Activated CD8-positive, alpha-beta memory T cell treated with anti-CD3 and anti-CD28 coated beads, Interleukin-2, amount 50 U/mL, for 1 hour (primary cell): ENCODE measurements around the gene CAPN10.
"Not testable (repeated sequence)": the region's sequence is repeated elsewhere in the genome, so short reads cannot be mapped to it uniquely, and the experiment has no call there.

Experiments
- DNase-seq: peaks from one replicate; pipeline ENCODE4 v3.0.0-alpha.2; 2020; ENCODE audit errors: extremely low read depth

The CAPN10 gene, protein sequence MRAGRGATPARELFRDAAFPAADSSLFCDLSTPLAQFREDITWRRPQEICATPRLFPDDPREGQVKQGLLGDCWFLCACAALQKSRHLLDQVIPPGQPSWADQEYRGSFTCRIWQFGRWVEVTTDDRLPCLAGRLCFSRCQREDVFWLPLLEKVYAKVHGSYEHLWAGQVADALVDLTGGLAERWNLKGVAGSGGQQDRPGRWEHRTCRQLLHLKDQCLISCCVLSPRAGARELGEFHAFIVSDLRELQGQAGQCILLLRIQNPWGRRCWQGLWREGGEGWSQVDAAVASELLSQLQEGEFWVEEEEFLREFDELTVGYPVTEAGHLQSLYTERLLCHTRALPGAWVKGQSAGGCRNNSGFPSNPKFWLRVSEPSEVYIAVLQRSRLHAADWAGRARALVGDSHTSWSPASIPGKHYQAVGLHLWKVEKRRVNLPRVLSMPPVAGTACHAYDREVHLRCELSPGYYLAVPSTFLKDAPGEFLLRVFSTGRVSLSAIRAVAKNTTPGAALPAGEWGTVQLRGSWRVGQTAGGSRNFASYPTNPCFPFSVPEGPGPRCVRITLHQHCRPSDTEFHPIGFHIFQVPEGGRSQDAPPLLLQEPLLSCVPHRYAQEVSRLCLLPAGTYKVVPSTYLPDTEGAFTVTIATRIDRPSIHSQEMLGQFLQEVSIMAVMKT

DNA sequence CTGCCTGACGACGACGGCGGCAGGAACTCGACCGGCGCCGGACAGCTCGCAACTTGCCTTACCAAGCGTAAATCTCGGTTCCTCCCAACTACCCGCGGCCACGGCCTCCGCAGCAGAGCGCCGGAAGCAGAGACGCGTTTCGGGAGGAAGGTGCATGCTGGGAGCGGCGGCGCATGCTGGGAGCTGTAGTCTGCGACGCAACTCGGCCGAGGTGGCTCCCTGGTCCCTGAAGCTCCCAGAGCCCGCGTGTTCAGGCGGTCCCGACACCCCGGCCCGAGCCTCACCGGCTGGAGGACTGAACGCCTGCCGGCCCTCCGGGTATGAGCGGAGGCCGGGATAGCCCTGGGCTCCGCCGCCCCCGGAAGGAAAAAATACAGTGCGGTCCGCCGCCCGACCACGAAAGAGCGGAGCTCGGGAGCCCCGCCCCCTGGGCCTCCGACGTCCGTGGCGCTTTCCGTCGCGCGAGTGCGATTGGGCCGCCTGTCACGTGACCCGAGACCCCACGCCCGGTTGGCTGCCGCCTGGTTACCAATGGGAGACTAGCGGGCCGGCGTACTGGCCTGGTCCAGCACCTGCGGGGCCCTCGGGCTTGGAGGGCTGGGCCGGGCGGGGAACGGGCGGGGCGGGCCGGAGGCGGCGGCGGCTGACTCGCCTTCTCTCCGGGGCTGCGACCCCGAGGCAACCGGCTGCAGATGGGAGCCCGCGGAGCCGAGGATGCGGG lies at the start of gene CAPN10:
CAPN10 (plus strand) TSS at position 537 of the 721 bp plus-strand sequence; CDS start at position 715, 178 bp downstream.
- peak; percentile 88 for DNase-seq

DNA sequence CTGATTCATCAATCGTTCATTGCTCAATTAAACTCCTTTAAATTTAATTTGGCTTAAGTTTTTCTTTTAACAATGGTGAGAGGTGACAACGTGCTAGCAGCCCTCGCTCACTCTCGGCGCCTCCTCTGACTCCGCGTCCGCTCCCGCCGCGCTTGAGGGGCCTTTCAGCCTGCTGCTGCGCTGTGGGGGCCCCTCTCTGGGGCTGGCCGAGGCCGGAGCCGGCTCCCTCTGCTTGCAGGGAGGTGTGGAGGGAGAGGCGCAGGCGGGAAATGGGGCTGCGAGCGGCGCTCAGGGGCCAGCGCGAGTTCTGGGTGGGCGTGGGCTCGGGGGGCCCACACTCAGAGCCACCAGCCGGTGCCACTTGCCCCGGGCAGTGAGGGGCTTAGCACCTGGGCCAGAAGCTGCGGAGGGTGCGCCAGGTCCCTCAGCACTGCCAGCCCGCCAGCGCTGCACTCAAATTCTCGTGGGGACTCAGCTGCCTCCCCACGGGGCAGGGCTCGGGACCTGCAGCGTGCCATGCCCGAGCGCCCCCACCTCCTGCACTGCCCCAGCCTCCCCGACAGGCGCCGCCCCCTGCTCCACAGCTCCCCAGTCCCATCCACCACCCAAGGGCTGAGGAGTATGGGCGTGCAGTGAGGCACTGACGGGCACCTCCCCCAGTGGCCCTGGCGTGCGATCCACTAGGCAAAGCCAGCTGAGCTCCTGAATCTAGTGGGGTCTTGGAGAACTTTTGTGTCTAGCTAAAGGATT lies 48.3 kb upstream of the CAPN10 start:
- no peak for DNase-seq

DNA sequence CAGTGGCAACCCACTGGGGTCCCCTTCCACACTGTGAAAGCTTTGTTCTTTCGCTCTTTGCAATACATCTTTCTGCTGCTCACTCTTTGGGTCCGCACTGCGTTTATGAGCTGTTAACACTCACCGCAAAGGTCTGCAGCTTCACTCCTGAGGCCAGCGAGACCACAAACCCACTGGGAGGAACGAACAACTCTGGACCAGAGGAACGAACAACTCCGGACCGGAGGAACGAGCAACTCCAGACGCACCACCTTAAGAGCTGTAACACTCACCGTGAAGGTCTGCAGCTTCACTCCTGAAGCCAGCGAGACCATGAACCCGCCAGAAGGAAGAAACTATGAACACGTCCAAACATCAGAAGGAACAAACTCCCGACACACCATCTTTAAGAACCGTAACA lies 47.4 kb upstream of the CAPN10 start:
- not testable (repeated sequence) for DNase-seq

DNA sequence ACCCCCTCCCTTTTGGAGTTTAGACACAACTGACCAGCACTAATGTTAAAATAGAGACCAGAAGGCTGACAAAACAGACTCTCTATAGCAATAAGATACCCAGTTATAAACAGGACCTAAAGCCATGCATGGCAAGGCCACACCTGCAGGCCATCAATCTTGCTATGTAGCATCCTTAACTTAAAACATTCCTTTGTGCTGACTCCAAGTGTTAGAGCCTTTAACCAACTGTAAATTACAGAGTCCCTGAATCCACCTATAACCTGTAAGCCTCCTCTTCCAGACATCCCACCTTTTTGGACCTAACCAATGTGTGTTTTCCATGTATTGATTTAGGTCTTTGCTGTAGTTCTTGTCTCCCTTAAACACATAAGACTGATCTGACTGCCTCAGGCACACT lies 46.6 kb upstream of the CAPN10 start:
- DNase-seq = no peak

DNA sequence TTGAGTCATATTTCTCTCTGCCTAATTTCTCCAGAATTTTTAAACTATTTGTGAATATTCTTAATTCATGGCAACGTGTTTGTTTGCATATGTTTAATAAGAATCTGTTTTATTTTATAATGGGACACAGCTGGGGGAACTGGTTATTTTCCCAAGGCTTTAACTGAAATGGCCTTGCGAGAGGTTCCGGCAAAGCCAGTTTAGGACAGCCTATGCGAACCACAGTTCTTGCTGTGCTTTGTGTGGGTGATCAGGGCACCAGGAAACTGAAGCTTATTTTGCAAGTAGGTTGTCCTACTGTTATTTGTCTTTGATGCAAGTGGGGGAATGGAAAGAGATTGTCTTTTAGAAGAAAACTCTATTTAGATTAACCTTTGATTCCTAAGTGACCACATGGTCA lies 35.2 kb upstream of the CAPN10 start:
- DNase-seq = no peak

DNA sequence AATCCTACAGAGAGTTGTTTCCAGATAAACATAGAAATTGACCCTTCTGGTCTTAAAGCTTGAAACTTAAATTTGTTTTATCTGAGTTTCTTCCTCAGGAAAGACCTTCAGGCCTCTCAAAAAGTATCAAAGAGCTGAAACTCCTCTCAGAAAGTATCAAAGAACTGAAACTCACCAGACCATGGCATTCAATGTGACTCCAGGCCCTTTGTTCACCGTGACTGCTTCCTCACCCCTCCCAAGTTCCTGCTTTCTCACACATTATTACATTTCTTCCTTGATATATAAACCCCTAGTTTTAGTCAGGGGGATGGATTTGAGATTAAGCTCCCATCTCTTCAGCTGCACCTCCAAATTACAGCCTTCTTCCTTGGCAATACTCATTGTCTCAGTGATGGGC lies 34.7 kb upstream of the CAPN10 start:
- DNase-seq = no peak

DNA sequence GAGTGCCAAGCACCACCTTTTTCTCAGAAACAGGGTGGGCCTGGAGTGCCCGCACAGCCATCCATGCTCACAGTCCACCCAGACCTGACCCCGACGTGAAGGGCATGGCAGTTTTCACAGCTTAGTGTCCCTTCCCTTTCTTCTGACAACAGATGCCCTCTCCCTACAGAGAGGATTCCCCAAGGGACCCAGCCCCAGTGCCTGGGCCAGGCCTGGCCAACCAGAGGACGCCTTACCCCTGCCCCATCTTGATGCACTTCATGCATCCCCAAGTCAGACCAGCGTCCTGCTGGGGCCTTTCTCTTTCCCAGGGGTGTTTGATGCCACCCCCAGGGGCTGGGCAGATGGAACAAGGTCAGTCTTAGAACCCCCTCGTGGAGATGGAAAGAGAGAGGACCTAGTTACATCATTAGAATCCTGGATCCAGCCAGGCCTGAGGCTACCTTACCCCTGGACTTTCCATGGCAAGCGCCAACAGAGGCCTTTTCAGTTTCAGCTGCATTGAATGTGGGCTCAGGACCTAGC lies 32.5 kb upstream of the CAPN10 start:
- DNase-seq = no peak

DNA sequence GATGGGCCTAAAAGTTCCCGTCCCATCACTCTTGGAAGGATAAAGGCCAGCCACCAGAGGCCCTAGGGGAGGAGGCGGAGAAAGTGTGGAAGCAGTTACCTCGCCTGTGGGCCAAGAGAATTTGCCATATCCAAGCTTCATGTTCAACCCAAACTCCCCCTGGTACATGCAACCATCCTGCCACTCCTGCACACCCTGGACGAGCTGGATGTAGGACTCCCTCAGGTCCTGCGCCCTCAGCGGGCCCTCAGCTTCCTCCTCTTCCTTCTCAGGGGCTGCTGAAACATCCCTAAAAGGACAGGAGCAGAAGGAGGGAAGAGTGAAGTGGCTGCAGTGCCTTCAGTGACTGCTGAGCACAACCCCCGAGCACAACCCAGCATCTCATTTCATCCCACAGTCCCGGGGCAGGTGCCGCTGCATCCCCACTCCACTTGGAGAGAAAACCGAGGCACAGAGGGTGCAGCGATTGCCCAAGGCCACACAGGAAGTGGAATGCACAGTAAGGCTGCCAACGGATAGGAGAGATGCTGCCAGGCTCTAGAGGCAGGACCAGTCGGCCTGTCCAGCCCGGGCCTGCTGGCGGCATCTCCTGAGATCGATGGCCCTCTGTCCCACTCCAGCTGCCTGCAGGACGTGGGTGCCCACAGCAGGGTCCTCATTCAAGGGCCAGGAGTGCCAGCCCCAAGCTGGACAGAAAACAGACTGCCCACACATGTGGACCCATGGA lies 31.6 kb upstream of the CAPN10 start:
- no peak for DNase-seq

DNA sequence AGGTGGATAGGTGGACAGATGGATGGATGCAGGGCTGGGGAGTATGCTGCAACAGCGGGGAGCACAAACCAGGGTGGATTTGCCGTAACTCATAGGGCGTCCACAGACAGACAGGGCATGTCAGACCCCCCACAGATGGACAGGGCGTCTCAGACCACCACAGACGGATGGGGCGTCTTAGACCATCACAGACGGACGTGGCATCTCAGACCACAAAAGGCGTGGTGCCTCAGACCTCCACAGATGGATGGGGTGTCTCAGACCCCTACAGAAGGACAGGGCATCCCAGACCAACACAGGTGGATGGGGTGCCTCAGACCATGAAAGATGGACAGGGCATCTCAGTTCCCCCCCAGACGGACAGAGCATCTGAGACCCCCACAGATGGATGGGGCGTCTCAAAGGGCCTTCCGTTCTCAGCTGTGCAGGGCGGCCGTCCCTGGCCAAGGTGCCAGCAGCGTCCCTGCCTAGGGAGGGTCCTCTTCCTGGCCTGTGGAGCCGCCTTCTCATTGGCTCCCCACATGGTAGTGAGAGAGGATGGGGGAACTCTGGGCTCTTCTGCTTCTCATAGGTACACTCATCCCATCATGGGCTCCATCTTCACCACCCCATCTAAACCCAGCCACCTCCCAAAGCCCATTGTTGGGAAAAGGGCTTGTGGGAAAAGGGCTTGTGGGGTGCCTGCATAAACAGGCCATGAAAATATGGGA lies 30.8 kb upstream of the CAPN10 start:
- DNase-seq = no peak

DNA sequence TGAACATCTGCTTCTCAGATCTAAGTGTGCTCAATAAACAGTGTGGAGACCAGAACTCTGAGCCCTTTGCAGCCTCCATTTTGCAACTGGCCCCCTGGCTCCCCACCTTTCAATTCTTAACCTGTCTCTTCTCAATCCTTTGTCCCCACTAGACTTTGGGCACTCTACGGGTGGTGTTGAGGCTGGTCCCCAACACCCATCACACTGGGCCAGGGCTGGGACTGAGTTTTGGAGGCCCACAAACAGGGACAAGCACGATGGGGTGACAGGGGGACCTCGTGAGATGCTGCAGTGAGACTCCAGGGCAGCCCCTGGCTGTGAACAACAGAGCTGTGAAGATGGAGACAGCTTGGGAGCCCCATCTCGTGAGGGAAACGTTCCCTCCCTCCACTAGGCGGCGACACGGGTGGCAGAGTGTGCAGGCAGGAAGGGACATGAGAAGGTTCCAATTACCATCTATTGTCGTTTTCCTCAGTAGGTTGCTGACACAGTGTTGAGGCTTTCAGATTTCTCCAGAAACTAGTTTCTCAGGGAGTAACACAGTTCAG lies 29.9 kb upstream of the CAPN10 start:
- no peak for DNase-seq

DNA sequence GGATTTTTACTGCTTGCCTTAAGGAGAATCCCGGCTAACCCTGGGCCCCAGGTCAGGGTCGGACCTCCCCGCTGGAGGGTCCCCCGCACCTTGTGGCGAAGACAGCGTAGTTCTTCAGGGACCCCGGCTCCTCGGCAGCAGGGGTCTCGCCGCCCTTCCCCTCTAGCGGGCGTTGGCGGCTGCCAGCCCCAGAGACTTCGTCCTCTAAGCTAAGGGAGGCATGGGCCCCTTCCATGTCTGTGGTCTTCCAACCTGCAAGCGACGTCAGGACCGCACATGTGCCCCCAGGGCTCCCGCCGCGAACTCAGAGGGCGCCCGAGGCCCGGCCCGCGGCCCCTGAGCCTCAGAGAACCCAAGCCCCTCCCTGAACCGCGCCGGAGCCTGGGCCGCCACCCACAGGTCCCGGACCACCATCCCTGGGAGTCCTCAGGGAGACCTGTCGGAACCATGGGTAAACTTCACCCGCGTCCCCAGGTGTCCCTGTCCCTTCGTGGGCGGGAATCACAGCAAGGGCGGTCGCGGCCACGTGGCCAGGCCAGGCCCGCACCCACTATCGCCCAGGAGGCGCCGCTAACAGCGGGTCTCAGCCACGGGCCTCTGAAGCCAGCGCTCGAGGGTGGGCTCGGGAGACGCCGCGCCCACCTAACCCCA lies 29.3 kb upstream of the CAPN10 start:
- no peak for DNase-seq

DNA sequence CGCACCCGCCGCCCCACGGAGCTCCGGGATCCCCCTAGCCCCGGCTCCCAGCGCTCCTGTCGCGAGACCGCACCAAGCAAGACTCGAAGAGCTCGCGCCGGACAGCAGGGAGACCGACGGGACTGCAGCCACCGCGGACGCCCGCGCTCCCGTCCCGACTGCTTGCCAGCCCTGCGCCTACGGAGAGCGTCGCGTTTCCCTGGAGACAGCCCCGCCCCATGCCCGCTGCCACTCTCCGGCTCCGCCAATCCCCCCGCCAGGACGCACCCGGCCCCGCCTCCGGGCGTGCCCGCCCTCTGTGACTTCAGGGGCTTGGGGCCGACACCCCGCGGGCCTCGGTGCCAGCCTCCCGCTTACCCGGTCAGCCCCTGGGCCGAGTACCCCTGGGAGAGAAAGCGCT lies 28.7 kb upstream of the CAPN10 start, which contains the start of gene ANKMY1:
ANKMY1 (minus strand) TSS at position 181 of the 400 bp plus-strand sequence. CDS start 653 bp downstream, outside the sequence.
- DNase-seq = no peak

DNA sequence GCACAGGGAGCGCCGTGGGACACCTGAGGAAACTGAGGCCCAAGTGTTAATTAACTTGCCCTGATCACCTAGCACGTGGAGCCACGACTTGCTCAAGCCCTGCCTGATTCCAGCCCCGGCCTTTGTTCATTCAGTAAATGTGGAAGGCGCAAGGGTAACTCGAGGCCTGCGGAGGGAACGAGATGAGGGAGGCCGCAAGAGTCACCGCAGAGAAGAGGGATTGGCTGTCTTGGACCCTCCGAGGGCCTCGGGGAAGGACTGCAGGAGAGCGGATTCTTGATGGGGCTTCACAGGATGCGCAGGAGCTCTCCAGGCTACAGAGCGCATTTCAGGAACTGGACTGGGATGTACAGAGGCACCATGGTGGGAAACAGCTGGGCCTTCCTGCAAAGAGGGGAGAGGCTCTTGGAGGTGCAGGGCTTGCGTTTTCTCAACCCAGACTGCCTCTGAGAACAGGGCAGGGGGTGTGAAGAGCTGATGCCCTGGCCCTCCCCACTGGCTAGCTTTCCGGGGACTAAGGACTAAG lies 28.2 kb upstream of the CAPN10 start:
- DNase-seq = no peak

DNA sequence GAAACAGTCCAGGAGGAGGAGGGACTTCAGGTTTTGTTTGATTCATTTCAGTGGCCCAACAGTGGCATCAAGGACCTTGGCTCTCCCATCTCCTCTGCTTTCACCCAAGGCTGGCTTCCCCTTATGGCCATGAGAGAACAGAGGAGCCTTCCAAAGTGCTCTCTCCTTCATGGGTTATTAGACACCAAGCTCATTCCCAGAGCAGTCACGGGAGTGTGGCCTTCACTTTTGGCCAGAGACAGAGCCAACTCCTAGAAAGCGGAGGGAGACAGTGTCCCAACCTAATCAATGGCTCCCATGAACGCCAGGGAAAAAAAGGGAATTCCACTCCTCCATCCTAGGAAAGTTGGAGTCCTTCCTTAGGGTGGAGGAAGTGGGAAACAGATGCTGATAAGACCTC lies 27.2 kb upstream of the CAPN10 start:
- DNase-seq = no peak

DNA sequence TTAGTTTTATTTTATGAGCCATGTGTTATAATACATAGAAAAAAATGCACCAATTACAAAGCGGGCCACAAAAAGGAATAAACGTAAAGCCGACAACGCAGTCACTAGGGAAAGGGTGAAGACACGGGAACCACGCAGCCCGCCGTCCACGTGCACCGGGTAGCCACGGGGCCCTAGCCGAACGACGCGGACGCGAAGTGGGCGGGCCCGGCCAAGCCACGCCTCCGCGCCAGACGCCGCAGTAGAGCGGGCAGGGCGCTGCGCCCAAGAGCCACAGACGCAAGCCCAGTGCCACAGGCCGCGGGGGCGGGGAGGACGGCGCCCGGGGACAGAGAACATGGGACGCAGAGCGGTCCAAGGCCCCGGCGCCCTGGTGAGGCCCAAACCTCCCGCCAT lies 26.5 kb upstream of the CAPN10 start, which contains the start of gene DUSP28:
DUSP28 (plus strand) TSS at position 274 of the 396 bp plus-strand sequence. CDS start 328 bp downstream, outside the sequence.
- no peak for DNase-seq

DNA sequence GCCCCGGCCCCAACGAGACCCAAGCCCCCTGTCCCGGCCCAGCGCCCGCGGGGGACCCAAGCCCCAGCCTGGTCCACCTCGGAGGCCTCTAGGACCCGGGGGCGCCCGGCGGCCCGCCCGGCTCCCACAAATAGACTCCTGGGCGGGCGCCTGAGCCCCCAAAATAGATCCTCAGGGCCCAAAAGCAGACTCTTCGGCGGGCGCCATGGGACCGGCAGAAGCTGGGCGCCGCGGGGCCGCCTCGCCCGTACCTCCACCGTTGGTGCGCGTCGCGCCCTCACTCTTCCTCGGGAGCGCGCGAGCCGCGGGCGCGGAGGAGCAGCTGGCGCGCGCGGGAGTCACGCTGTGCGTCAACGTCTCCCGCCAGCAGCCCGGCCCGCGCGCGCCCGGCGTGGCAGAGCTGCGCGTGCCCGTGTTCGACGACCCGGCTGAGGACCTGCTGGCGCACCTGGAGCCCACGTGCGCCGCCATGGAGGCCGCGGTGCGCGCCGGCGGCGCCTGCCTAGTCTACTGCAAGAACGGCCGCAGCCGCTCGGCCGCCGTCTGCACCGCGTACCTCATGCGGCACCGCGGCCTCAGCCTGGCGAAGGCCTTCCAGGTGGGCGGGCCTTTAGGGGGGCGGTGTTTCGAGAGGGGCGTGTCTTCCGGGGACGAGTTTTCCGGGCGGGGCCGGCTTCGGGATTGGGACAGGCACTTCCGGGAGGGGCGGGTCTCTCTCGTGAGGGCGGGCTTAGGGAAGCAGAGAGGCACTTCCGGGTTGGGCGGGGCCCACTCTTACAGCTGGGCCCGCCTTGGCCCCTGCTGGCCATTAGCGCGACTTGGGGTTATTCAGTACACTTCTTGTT lies 25.8 kb upstream of the CAPN10 start:
- peak; percentile 98 for DNase-seq

DNA sequence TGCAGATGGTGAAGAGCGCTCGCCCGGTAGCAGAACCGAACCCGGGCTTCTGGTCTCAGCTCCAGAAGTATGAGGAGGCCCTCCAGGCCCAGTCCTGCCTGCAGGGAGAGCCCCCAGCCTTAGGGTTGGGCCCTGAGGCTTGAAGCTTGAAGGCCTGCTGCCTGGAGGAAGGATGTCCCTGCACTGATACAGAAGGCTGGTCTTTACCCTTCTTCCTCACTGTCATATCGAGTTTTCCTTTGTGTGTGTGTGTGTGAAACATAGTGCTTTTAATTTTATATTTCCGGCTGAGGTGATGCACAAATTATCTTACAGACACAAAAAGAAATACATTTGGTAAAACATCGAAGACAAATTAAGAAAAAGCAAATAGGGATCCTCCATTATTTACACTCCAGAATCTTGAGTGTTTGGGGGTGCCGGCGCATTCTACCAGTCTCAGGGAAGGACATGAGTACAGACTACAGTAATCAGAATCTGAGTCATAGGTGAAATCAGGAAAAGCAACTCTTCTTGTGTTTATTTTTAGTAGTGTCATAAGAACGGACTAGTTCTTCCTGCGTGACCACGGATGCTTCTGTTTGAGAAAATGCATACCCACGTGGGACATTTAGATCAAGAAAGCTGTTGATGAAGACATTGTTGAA lies 25.1 kb upstream of the CAPN10 start:
- no peak for DNase-seq
